HG03095 (cell line): ENCODE data around the gene YPEL1.

Experiments used
- ATAC-seq: cut with Tn5 transposase; IDR thresholded peaks from one replicate; pipeline ENCODE4 v1.9.1; 2021; ENCODE audit warnings: moderate library complexity; ENCODE audit not compliant: unreplicated experiment

YPEL1 gene, protein sequence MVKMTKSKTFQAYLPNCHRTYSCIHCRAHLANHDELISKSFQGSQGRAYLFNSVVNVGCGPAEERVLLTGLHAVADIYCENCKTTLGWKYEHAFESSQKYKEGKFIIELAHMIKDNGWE

GRCh38 chr22:21735200-21736083 lies at the start of gene YPEL1:
Gene YPEL1 (minus strand): TSS chr22:21735794. CDS start chr22:21710744, 25,050 bp downstream.
- ATAC-seq = peak; percentile 75

DNA sequence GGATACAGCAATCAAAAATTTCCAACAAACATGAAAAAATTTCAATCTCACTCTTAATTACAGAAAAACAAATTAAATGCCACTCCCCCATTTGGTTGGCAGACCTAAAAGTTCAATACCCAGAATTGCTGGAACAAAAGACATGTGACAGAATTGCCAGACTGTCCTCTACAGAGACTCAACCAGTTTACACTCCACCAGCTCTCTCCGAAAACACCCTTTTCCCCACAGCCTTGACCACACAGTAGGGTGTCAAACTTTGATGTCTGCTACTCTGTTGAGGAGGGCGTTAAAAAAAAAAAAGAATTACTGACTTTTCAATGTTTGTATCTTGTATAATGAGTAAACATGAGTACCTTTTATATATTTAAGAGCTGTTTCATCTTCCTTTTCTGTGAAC lies 44.7 kb upstream of the YPEL1 start:
- ATAC-seq = no peak

DNA sequence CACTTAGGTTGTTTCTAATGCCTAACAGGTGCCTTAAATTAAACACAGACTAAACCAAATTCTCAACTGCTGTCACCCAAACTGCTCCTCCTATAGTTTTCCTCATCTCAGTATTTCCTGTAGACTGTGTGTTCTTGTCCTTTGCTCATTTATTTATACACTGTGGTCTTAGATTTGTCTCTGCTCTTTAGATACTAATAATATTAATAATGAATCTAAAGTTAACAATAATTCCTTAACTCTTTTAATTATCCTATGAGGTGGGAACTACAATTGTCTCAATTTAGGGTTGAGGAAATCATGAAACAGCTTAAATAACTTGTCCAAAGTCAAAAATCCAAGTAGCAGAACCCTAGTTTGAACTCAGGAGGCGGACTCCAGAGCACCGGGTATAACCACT lies 43.9 kb upstream of the YPEL1 start:
- no peak for ATAC-seq

DNA sequence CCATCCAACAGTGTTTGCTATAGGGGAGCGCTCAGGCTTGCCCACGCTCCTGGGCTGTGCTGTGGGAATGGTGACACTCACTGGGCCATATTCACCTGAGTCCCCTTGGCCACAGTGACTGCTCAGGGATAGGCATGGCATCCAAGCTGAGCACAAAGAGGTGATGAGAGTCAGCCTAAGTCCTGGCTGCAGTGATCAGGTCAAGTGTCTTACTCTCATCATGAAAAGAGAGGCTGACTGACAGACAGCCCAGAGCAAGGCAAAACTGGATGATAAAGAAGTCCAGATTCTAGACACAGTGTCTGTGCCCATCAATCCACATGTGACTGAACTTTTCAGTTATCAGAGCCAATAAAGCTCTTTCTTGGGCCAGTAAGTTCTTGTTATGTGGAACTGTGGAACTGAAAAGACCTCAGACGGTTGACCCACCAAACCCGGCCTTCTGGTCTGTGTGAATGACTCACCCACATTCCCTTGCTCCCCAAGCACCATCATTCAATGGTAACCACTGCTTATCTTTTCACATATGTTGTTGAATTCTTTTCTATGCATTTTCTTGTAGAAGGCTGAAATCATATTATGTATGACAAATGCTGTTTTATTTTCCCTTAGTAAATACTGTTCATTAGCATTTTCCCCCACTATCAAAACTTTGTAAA lies 43.2 kb upstream of the YPEL1 start:
- ATAC-seq = no peak

GRCh38 chr22:21771631-21771976 lies 36.0 kb upstream of the YPEL1 start:
- no peak for ATAC-seq

DNA sequence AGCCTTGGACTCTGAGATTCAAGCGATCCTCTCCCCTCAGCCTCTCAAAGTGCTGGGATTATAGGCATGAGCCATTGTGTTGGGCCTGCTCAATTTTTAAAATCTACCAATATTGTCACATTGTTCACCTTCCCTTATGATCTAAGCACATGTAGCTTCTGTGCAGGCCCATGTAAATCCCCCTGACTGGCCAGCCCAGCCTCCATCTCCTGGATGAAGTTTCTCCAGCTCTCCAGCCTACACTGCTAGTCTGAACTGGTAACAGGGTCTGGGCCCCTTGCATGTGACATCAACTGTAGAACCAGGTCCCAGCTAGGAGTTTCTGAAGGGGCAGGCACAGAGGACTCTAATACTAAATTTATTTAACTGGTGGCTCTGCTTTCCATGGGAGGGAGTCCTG lies 32.8 kb upstream of the YPEL1 start:
- no peak for ATAC-seq

GRCh38 chr22:21766691-21767462 lies 31.3 kb upstream of the YPEL1 start:
- ATAC-seq = no peak

DNA sequence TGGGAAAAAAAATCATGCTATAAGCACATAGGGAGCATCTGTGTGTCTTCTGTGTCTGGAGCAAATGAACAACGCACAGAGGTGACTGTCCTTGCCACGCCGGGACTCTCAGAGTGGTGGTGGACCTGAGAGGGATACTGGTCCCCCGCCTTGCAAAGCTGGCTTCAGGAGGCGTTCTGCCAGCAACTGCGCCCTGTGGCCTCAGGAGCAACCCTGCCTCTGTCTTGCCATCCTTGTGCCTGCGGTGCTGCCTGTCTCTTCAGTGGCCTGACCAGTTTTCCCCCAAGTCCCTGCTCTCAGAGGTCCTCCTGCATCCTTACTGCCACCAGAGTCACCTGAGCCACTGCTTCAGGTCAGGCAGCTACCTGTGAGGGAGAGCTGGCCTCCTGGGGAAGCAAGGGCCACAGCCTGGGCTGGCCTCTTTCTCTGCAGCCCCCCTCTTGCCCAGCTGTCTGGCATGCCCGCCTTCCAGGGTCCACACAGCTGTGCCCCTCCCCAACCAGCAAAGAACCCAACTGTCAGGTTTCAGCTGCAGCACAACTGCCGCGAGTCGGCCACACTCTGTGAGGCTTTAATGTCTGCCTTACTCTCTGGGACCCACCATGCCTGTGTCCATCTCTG lies 30.4 kb upstream of the YPEL1 start:
- ATAC-seq = no peak

DNA sequence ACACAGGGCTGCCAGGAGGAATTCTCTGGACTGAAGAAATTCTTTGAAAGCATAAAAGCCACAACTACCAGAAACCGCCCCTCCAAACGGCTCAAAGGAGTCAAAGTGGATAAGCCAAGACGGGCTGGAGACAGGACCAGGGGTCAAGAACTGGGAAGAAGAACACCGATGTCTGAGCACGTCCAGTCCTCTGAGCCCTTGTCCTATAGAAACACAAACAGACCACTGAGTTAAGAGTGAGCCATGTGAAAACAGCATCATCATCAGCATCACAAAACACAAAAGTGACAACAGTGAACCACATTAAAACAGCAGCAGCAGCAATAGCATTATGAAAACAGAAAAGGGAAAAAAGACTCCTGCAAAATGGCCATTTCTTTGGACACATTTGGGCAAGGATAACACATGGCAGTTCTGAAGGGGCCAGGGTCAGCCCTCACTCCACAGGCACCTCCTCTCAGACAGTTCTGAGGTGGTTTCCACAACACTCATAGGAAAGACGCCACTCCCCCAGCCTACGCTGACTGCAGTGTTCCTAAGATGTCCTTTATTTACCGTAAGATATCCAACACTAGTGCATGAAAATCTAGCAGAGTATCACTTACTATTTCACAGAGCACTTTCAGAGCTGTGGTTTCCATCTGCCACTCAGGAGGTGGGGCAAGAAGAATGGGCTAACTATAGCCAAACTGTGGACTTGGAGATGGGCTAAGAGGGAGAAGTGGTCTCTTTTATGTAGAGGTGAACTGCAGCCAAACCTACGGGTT lies 28.6 kb upstream of the YPEL1 start:
- ATAC-seq = no peak

DNA sequence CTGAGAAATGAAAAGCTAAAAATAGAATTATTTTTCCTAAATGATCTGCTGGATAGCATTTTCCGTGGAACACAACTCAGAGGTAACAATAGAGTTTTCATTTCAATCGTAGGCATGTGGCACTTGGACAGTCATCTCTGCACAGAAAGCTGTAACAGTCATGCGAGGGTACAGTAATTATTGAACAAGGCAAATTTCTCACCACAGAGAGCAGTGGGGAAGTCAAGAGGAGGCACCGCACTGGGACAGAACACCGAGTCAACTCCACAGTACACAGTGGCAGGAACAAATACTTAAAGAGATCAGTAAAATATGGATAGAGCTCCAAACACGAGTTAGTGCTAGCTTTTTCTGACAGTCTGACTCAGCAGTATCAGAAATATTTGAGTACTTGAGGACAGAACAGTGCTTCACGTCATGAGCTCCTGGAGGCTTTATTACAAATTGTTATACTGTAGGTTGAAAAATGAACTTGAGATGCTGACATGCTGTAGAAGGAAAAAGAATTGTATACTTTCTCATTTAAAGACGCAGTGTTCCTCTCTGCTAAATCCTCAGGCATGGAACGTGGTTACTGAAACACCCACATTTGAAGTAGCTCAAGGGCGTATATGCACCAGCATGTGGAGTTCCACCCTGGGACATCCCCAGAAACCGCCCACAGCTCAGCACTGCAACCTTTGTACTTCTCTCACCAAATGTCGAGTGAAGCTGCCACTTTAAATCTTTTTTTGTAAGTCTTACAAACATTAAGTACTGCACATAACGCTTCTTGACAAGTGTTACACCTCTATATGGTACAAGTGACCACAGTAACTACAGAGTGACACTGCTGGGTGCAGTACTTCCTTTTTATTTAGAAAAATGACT lies 27.4 kb upstream of the YPEL1 start:
- ATAC-seq = no peak

- no peak for ATAC-seq
Measured at GRCh38 chr22:21761994-21762680, 26.5 kb upstream of the YPEL1 start.

DNA sequence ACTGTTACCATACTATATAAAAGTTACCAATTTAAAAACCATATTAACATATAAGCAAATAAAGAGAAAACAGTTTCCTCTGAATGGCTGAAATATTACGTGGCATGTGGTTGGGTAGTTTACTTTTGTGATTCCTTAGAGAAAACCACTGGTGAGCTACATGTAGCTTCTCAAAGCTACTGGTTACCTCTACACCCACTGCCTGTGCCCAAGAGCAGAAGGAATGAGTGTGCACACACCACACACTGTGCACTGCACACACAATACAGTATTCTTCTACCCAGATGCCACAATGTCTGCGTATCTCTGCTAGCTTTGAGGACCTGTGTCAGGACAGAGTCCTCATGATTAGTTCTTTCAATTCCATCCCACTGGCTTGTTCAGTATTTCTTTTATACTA lies 25.5 kb upstream of the YPEL1 start:
- ATAC-seq = no peak

DNA sequence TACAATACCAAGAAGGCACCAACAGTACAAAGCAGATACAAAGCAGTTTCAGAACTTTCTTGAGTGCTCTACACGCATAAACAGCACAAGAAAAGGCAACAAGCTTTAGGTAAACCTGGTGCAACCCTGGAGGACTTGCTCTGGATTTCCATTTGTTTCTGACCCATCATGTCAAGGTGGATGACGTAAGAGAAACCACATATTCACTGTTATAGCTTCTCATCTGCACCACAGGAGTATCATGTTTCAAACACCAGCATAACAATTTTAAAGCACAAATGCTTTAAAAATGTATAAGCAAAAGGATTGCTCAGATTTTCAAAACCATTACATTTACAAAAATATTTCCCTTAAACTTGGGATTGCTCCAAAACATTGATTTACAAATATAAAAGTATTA lies 25.0 kb upstream of the YPEL1 start:
- ATAC-seq = no peak

GRCh38 chr22:21759646-21760376 lies 24.2 kb upstream of the YPEL1 start:
- no peak for ATAC-seq

DNA sequence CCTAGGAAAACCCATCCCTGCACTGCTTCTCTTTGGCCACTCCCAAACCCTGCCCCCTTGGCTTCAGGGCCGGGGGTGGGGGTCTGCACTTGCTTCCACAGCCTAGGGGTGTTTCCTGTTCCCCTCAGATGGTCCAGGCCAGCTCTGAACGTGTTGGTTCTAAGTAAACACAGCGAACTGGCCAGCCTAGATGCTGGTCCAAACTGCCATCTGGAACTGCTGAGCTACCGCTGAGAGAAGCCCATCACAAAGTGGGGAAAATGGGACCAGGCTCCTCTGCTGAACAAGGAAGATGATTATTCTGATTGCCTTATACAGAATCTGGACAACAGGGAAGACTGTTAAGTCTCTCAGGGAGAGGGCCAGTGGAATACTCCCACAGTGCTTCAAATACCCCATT lies 23.5 kb upstream of the YPEL1 start:
- no peak for ATAC-seq

DNA sequence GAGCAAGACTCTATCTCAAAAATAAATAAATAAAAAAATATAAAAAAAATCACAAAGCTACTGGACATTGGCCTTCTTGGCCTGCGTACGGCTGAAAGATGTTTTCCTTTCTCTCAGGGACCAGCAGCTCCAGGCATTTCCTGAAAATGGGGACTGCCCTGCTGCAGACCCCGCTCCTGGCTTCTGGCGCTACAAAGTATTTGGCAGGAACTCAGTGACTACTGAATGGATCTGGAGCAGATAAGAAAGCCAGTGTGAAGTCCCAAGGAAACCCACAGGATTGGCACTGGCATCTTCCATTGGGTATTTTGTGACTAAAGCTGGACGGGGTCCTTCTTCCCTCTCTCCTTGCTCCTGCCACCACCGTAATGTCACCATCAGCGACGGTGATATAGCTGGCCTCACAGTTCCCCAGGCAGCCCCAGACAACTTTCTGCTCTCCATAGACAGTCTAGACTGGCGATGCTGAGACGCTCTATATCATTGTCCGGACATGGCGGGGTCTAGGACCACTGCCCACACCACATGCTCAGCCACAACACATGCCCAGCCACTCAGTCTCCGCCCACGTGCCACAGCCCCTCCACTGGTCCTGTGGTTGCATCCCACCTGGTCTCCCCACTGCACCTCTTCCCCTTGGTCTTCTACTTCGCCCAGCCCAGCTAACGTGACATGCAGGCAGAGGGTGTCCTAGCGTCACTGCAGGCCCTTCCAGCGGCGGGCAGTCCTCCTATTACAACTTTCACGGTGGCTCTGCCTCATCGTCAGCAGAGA lies 22.7 kb upstream of the YPEL1 start:
- ATAC-seq = no peak

- no peak for ATAC-seq
Measured at GRCh38 chr22:21755851-21756284, 20.3 kb upstream of the YPEL1 start.
